ENCODE data around the gene MAP7D3. TPM values are rescaled to one million over a fixed set of nuclear protein-coding genes. Genes with fewer than 3 reads are reported as not detected.

The MAP7D3 gene
- total and polyA plus RNA-seq, 2 of the 8 experiments (the other 6 are each of a cell fraction or from before 2014, with no cell fraction given): 4.8 to 19.6 TPM

DNA sequence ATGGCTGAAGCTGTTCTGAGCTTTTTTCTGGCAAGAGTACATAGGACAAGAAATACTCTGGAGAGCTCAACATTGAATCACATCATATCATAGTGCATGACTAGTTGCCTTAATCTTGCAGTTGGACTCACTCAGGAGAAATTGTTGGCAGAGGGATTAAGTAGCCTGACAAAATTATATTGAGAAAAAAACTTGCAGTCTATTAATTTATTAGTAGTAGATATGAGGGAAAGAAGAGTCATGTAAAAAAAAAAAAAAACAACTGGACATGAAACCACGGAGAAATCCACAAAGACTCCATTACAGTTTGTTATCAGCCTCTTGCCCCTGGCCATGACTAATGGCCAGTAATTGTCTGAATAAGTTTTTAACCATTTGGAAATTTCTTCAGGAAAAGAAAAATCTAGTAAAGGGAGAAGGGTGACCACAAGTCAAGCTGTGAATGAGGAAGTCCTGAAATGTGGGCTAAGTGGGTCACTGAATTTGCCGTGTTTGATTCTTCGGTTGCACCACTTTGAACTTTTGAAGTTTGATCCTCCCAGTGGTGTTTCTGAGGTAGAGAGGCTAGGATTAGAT lies 58.3 kb downstream of the MAP7D3 start (continued):
- TF ChIP-seq RAD21 (IDR thresholded peaks at IDR 0.05 in 1 of 2, conservative IDR thresholded peaks at IDR 0.05 in 1 of 2; ENCODE audit: low read depth in 2 of 2, low read length in 2 of 2) (no peak), RNF2 (IDR thresholded peaks at IDR 0.05; ENCODE audit: borderline replicate concordance, low read depth, low read length, missing control alignments, poor library complexity, severe bottlenecking) (no peak), NANOG (IDR thresholded peaks at IDR 0.05; ENCODE audit: insufficient read depth, low read depth, low read length, poor library complexity, severe bottlenecking) (no peak), CBX8 (IDR thresholded peaks at IDR 0.05; ENCODE audit: borderline replicate concordance, low read depth, low read length) (no peak), POLR2AphosphoS5 (IDR thresholded peaks at IDR 0.05; ENCODE audit: low read depth, low read length) (no peak)
